ENCODE results near the gene SUPT4H1.

- TF ChIP-seq CTCF (IDR thresholded peaks at IDR 0.05 in 8 of 11, conservative IDR thresholded peaks at IDR 0.05 in 3 of 11), result peak in 2 of 11 experiments; percentile 18 to 33
- TF ChIP-seq POLR2A (IDR thresholded peaks at IDR 0.05), result no peak
Observed at GRCh38 chr17:58308173-58308984, 43.6 kb downstream of the SUPT4H1 start.

Data from spleen (tissue), 7 donors.